Activated CD4-positive, alpha-beta T cell treated with anti-CD3 and anti-CD28 coated beads, Interleukin-2, amount 50 U/mL, for 24 hours (primary cell): ENCODE results near the gene DNM2.

ENCODE experiments used
- DNase-seq, 2 donors: peaks; one replicate each; pipeline ENCODE4 v3.0.0-alpha.2; 2020; ENCODE audit warnings: low read depth in 1 of 2, low spot score in 1 of 2

DNM2 gene

GRCh38 chr19:10690341-10690781 lies 27.5 kb upstream of the DNM2 start:
- DNase-seq: no peak

GRCh38 chr19:10691178-10691881 lies 26.5 kb upstream of the DNM2 start:
- DNase-seq: no peak

GRCh38 chr19:10691883-10692282 lies 26.0 kb upstream of the DNM2 start:
- DNase-seq: no peak

- no peak for DNase-seq
These were observed 25.1 kb upstream of the DNM2 start for GRCh38 chr19:10692673-10693264.

GRCh38 chr19:10694706-10695307 lies 23.1 kb upstream of the DNM2 start:
- no peak for DNase-seq

GRCh38 chr19:10695401-10696398 lies 22.2 kb upstream of the DNM2 start:
- peak; percentile 64 to 85 for DNase-seq

- peak; percentile 44 to 58 for DNase-seq
These were observed 18.1 kb upstream of the DNM2 start for GRCh38 chr19:10699650-10700335.

GRCh38 chr19:10701955-10702525 lies 15.8 kb upstream of the DNM2 start:
- no peak for DNase-seq

GRCh38 chr19:10706990-10707389 lies 10.9 kb upstream of the DNM2 start:
- DNase-seq: no peak

GRCh38 chr19:10707440-10707839 lies 10.4 kb upstream of the DNM2 start:
- DNase-seq: no peak

- DNase-seq: no peak
These were observed 9.6 kb upstream of the DNM2 start for GRCh38 chr19:10708291-10708690.

GRCh38 chr19:10712045-10712444 lies 5.8 kb upstream of the DNM2 start:
- no peak for DNase-seq

GRCh38 chr19:10712754-10713153 lies 5.1 kb upstream of the DNM2 start:
- no peak for DNase-seq

- DNase-seq: no peak
These were observed 4.6 kb upstream of the DNM2 start for GRCh38 chr19:10713317-10713716.

GRCh38 chr19:10717054-10717355 lies 874 bp upstream of the DNM2 start:
- DNase-seq: no peak

GRCh38 chr19:10718205-10719196 lies 622 bp downstream of the DNM2 start:
- peak in 1 of 2 donors; percentile 31 for DNase-seq

- DNase-seq: no peak
These were observed 1.6 kb downstream of the DNM2 start for GRCh38 chr19:10719466-10719961.

GRCh38 chr19:10720607-10721125 lies 2.8 kb downstream of the DNM2 start:
- DNase-seq: no peak

- no peak for DNase-seq
These were observed 5.7 kb downstream of the DNM2 start for GRCh38 chr19:10723591-10723990.
